Head of caudate nucleus (tissue), 42 donors: ENCODE data around the gene GYPB.
"Not testable (repeated sequence)": the region's sequence is repeated elsewhere in the genome, so short reads cannot be mapped to it uniquely, and the experiment has no call there.

Experiments used
- DNase-seq, 42 donors: peaks; one replicate each; pipeline versions ENCODE4 v3.0.0 to v3.0.0-alpha.2; 2020 to 2021; ENCODE audit warnings: mixed read lengths in 7 of 42
- intact Hi-C: fragments of 100-400 bp; cut with DNase I; formaldehyde crosslinking; loops from one replicate; pipeline ENCODE4 v1.15.0; 2022

The GYPB gene

DNA sequence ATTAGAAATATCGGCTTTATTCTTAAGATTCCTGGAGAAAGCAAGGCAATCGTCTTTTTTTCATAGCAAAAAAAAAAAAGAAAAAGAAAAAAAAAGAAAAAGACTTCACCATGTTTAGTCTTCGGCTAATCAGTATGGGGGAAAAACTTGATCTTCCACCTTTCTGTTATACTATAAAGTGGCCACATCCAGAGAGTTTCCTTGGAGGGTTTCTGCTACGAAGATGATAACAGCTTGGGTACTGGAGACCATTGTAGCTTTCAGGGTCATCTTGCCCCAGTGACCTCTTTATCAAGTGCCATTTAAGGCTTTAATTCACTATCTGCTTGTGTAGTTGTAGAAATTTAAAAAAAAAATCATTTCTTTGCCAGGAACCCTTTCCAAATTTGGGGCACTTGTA lies 1.9 kb downstream of the GYPB start:
- not testable (repeated sequence) for DNase-seq

GRCh38 chr4:144016057-144016605 lies 3.0 kb downstream of the GYPB start:
- intact Hi-C loops, DNase-seq: not testable (repeated sequence)

More for the DNA sequence above, 1.9 kb downstream of the GYPB start:
- intact Hi-C loops, result not testable (repeated sequence)

GRCh38 chr4:144014808-144015207 lies 4.4 kb downstream of the GYPB start:
- intact Hi-C loops, result no loop called here

GRCh38 chr4:144008602-144009001 lies 10.6 kb downstream of the GYPB start:
- DNase-seq, intact Hi-C loops: not testable (repeated sequence)

More at GRCh38 chr4:144014808-144015207, 4.4 kb downstream of the GYPB start:
- no peak for DNase-seq

DNA sequence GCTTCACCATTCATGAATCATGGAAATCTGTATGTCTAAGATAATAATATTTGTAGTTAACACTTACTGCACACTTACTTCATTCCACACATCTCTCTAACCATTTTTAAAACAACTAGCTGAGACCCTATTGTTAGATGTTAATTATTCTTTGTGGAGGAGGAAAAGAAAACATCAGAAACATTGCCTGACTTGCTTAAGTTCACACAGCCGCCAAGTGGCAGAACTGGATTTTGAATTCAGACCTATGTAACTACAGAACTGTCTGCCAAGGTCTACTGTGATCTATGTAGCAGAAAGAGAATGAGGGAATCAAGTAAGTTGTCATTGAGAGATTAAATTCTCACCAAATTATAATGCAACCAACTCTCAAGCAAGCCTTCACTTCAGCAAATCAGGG lies 11.2 kb downstream of the GYPB start:
- DNase-seq, intact Hi-C loops: not testable (repeated sequence)

GRCh38 chr4:144006200-144006803 lies 12.9 kb downstream of the GYPB start:
- DNase-seq, intact Hi-C loops: not testable (repeated sequence)

GRCh38 chr4:144005558-144005953 lies 13.6 kb downstream of the GYPB start:
- intact Hi-C loops, DNase-seq: not testable (repeated sequence)

DNA sequence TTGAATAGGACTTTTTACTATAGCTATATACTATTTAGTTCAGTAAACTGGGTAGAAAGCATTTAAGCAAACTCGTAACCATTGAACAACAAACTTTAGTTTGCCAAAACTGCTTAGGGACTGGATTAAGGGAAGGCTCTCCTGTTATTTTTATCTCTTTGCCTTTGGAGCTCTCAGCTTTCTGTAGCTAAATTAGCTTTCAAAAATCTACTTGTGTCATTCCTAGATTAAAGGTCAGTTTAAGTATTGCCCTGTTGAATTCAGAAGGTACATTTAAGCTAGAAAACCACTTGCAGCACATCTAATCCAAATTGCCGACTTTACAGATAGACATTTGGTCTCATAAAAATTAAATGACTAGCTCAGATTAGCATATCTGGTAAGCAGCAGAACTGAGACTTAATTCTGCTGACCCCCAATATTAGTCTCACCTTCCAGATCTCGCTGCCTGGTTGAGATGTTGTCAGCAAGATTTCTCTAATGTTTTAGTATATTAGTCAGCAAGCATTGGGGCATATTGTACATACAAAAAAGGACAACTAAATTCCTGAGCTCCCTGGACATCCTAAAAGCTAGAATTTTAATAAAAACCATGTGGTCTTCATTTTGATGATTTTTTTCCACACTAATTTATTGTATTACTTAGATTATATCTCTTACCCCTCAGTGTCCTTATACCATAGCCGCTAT lies 14.2 kb downstream of the GYPB start:
- DNase-seq, intact Hi-C loops: not testable (repeated sequence)

DNA sequence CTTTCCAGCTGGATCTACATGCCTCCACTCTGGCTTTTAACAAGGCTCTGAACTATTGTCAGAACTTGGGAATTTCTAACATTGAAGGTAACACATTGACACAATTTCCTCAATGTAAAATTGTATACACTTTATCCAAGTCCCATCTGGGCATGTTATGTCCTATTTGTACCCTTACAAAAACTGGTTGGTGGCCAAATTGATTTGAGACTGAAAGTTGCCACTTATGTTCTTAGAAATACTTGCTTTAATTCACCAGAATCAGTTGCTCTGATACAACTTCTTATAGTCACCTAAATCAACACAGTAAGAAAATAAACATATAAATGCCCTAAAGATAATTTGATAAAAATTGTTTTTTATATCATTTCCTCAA lies 15.3 kb downstream of the GYPB start:
- intact Hi-C loops, DNase-seq: not testable (repeated sequence)

DNA sequence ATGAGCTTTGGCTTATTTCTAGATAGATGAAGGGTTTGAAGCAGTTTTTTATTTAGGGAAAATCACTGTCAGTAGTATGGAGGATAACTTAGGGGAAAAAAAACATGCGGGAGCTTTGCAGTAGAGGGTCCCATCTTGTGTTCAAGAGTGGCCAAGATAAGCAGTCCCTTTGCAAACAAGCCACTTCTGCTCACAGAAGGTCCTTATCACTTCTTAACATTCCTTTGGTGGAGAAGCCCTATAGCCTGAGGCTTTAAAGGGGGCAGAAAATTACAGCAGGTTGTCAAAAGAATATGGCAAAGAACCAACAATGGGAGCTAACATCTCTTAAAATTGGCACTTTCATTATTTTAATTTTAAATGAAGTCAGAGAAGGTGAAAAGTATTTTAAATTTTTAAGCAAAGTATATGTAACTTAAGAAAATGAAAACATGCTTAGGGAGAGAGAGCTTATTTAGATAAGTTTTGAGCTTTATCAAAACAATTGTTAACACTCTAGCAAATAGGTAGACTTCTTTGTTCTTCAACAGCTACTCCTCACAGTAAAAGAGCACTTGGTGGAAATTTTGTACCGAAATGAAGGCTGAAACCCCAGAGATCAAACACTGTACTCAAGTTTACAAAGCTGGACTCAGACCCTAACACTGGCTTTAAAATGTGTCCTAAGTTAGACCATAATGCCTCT lies 15.8 kb downstream of the GYPB start:
- not testable (repeated sequence) for DNase-seq

DNA sequence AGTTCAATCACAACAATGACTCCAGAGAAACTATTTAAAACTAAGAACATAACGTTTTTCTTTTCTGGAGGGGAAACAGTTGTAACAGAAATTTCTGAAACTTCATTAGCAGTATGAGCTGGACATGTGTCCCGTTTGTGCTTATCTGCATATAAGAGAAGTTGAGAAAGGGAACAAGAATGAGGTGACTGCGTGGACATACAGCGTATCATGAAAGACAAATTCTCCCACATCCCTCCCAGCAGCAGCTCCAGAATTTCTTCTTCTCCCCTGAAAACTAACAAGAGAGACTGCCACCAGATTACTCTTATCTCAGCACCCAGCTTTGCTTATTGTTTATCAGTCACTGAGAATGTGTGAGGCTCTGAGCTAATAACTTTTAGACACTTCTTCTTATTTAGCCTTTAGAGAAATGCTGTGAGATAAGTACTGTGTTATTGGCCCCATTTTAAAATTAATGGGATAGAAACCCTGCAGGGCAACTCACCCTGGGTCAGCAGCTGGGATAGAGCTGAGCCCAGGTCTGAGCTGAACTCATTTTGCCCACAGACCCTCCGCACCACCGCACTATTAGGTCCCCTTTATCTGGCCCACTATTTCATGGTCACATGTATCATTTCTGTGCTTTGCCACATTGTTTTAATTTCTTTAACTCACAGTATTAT lies 18.7 kb downstream of the GYPB start:
- intact Hi-C loops, DNase-seq: not testable (repeated sequence)

More for the DNA sequence above, 15.8 kb downstream of the GYPB start:
- intact Hi-C loops, result not testable (repeated sequence)

DNA sequence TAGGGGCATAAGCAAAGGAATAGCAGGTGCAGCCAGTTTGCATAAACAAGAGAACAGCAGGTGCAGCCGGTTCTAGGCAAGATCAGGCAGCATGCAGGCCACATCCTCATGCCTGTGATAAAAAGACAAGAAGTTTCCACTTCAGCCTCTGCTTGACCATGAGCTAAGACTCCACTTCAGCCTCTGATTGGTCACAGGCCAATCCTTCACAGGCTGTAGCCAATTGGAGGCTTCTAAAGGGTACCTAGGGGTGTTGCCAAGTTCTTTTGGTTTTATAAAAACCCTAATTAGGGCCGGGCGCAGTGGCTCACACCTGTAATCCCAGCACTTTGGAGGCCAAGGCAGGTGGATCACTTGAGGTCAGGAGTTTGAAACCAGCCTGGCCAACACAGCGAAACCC lies 23.0 kb downstream of the GYPB start:
- DNase-seq, intact Hi-C loops: not testable (repeated sequence)

- intact Hi-C loops, DNase-seq: not testable (repeated sequence)
Measured at GRCh38 chr4:143991761-143992160, 27.4 kb downstream of the GYPB start.

DNA sequence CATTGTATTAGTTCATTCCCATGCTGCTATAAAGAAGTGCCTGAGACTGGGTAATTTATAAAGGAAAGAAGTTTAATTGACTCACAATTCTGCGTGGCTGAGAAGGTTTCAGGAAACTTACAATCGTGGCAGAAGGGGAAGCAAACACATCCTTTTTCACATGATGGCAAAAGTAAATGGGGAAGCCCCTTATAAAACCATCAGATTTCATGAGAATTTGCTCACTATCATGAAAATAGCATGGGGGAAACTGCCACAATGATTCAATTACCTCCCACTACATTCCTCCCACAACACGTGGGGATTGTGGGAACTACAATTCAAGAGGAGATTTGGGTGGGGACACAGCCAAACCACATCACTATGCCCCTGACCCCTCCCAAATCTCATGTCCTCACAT lies 28.5 kb downstream of the GYPB start:
- DNase-seq, intact Hi-C loops: not testable (repeated sequence)

GRCh38 chr4:143986180-143986579 lies 33.0 kb downstream of the GYPB start:
- no peak for DNase-seq
- intact Hi-C loops, result no loop called here

DNA sequence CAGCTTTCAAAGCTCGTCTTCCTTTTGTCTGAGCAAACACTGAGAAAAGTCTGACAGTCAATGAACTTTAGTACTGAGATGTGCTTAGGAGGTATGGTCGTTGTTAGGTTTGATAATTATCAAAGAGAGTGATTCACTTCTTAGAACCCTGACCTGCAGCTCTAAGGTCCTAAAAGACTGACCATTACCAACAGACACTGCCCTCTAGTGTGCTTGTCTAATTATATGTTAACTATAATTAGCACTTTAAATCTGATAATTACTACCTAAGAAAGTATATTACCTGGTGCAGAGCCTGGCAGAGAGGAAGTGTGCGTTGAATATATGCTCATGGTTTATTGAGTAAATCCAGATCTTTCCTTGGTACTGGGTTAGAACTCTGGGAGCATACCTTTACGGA lies 38.4 kb downstream of the GYPB start:
- DNase-seq, intact Hi-C loops: not testable (repeated sequence)

GRCh38 chr4:143975527-143975926 lies 43.7 kb downstream of the GYPB start:
- intact Hi-C loops, DNase-seq: not testable (repeated sequence)

DNA sequence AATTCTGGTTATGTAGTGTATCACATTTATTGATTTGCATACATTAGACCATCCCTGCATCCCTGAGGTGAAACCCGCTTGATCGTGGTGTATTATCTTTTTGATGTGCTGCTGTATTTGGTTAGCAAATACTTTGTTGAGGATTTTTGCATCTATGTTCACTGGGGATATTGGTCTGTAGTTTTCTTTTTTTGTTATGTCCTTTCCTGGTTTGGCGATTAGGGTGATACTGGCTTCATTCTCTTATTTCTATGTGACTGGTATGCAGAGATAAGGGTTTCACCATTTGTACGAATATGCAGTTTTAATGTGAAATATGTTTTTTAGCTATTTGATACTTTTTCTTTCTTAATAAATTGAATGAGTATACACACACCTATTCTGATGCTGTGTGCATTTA lies 45.2 kb downstream of the GYPB start:
- DNase-seq, intact Hi-C loops: not testable (repeated sequence)

- intact Hi-C loops, result no loop called here
Measured at GRCh38 chr4:143961075-143961474, 58.1 kb downstream of the GYPB start.

More at GRCh38 chr4:143961075-143961474, 58.1 kb downstream of the GYPB start:
- no peak for DNase-seq
